Mucosa of gallbladder (tissue), 1 donor: ENCODE measurements around the gene SHLD3. TPM values are rescaled to one million over a fixed set of nuclear protein-coding genes. Genes with fewer than 3 reads are reported as not detected.

Experiments used
- total RNA-seq: library from RNA; stranded (reverse); gene quantifications from one replicate; pipeline ENCODE4 v1.2.1, GENCODE V29; 2021
- donor health status: DM: no; HTN: no; CAD: no.

SHLD3 gene
- total RNA-seq, 1 donor from 2014 or later, result 3.1 TPM

Other genes starting within 250 kb of the SHLD3 start
- 19.0 TPM for gene ADAMTS6, start 143.1 kb upstream of the SHLD3 start, total RNA-seq
- 2.2 TPM for gene CENPK, start 61.9 kb upstream of the SHLD3 start, total RNA-seq
- 30.5 TPM for gene PPWD1, start 61.7 kb upstream of the SHLD3 start, total RNA-seq
- 15.7 TPM for gene TRIM23, start 694 bp upstream of the SHLD3 start, total RNA-seq
- gene TRAPPC13, start within 50 bp of the SHLD3 start, total RNA-seq, result 18.2 TPM
- 6.5 TPM for gene SGTB, start 97.1 kb downstream of the SHLD3 start, total RNA-seq
- 14.8 TPM for gene NLN, start 97.2 kb downstream of the SHLD3 start, total RNA-seq